GM12878 (cell line): ENCODE results near the gene AMHR2. TPM values are rescaled to one million over a fixed set of nuclear protein-coding genes. Genes with fewer than 3 reads are reported as not detected.
"Not testable (repeated sequence)": the region's sequence is repeated elsewhere in the genome, so short reads cannot be mapped to it uniquely, and the experiment has no call there.

ENCODE experiments used
- ATAC-seq: fragments of 200-7000 bp; cut with Tn5 transposase; 3 replicates; pipeline ENCODE4 v1.9.1; 2020; ENCODE audit warnings: mild to moderate bottlenecking, moderate library complexity
- BruUV-seq: library from RNA; stranded (reverse); fragments of 400-500 nt; replicated peaks from 2 replicates; lab custom pipeline; 2021; lab: Mats Ljungman, UMichigan
- CTCF ChIA-PET: fragments of 300-600 bp; sonication (Branson Sonifier 250); formaldehyde crosslinking; extraction: SDS; loops from one replicate; lab custom pipeline; 2021; ENCODE audit warnings: inconsistent platforms; lab: Yijun Ruan, JAX
- POLR2A ChIA-PET: fragments of 350-600 bp; formaldehyde crosslinking; extraction: SDS; loops from one replicate; lab custom pipeline; 2021; ENCODE audit warnings: inconsistent platforms; lab: Charles Lee
- RAD21 ChIA-PET: fragments of 300-600 bp; sonication (Branson Sonifier 250); formaldehyde crosslinking; loops from one replicate; lab custom pipeline; 2023; ENCODE audit warnings: antibody characterized with exemption; ENCODE audit not compliant: unreplicated experiment; lab: Charles Lee
- SMC1A ChIA-PET: fragments of 300-600 bp; sonication (Branson Sonifier 250); formaldehyde crosslinking; loops from one replicate; lab custom pipeline; 2023; ENCODE audit not compliant: unreplicated experiment, uncharacterized antibody; lab: Charles Lee
- DNase-seq: peaks from one replicate; pipeline ENCODE4 v3.0.0-alpha.2; 2011; ENCODE audit warnings: low read depth, low spot score
- FAIRE-seq: peaks from 3 replicates; lab custom pipeline; 2011; peaks lifted over from hg19 to GRCh38; lab: Jason Lieb, UNC
- H2AFZ ChIP-seq: 2 replicates; pipeline ENCODE4 v1.6.0; 2011; ENCODE audit warnings: low read depth, low read length, control low read depth; ENCODE audit not compliant: control insufficient read depth
- H3K27ac ChIP-seq: 2 replicates; pipeline ENCODE4 v1.5.1; 2011; ENCODE audit warnings: control low read depth; ENCODE audit not compliant: control insufficient read depth, insufficient read depth
- H3K27me3 ChIP-seq, 2 experiments: replicated peaks in 1 of 2; 2 replicates each; pipeline versions ENCODE4 v1.6.0 to v1.6.1; 2011; ENCODE audit warnings: low read length in 1 of 2; ENCODE audit not compliant: control insufficient read depth in 2 of 2, insufficient read depth in 2 of 2
- H3K36me3 ChIP-seq, 2 experiments: 2 replicates each; pipeline ENCODE4 v1.5.1; 2011; ENCODE audit warnings: low read length in 1 of 2; ENCODE audit not compliant: control insufficient read depth in 2 of 2, insufficient read depth in 2 of 2
- H3K4me1 ChIP-seq: 2 replicates; pipeline ENCODE4 v1.6.1; 2011; ENCODE audit warnings: mild to moderate bottlenecking, low read length, moderate library complexity, mixed read lengths; ENCODE audit not compliant: control insufficient read depth, insufficient read depth
- H3K4me2 ChIP-seq: 2 replicates; pipeline ENCODE4 v1.6.0; 2011; ENCODE audit warnings: control low read depth; ENCODE audit not compliant: control insufficient read depth, insufficient read depth
- H3K4me3 ChIP-seq: fragments of 200-600 bp; sonication (generic); 2 replicates; pipeline ENCODE4 v1.5.1; 2016
- H3K79me2 ChIP-seq: 2 replicates; pipeline ENCODE4 v1.6.0; 2011; ENCODE audit warnings: low read length; ENCODE audit not compliant: control insufficient read depth, insufficient read depth
- H3K9ac ChIP-seq: 2 replicates; pipeline ENCODE4 v1.8.0; 2011; ENCODE audit warnings: low read length, control low read depth, mixed read lengths; ENCODE audit not compliant: control insufficient read depth, insufficient read depth
- H3K9me3 ChIP-seq: replicated peaks from 3 replicates; pipeline ENCODE4 v1.5.1; 2011; ENCODE audit warnings: mild to moderate bottlenecking, low read length; ENCODE audit not compliant: control insufficient read depth, insufficient read depth
- H4K20me1 ChIP-seq: 2 replicates; pipeline ENCODE4 v1.6.0; 2011; ENCODE audit not compliant: control insufficient read depth, insufficient read depth
- BHLHE40 ChIP-seq, 2 experiments: fragments of 450-650 bp in 1 of 2; IDR thresholded peaks; 2 replicates each; pipeline ENCODE4 v1.6.1; 2011 to 2017; ENCODE audit warnings: low read depth in 2 of 2, borderline replicate concordance in 1 of 2, improper control_type of control experiment in 1 of 2, low read length in 1 of 2, mild to moderate bottlenecking in 1 of 2
- BMI1 ChIP-seq: fragments of 450-650 bp; IDR thresholded peaks from 2 replicates; pipeline ENCODE4 v1.6.1; 2016; ENCODE audit warnings: mild to moderate bottlenecking, moderate library complexity, borderline replicate concordance
- CHD4 ChIP-seq: fragments of 200-600 bp; sonication (generic); IDR thresholded peaks from 2 replicates; pipeline ENCODE4 v1.6.1; 2016; ENCODE audit warnings: mild to moderate bottlenecking
- EP300 ChIP-seq, 2 experiments: fragments of 150-350 bp in 1 of 2; IDR thresholded peaks; 2 replicates each; pipeline ENCODE4 v1.6.1; 2011 to 2012; ENCODE audit warnings: low read depth in 2 of 2, low read length in 2 of 2, borderline replicate concordance in 1 of 2, improper control_type of control experiment in 1 of 2, inconsistent platforms in 1 of 2; ENCODE audit not compliant: control insufficient read depth in 1 of 2
- JUNB ChIP-seq: IDR thresholded peaks from 2 replicates; pipeline ENCODE4 v1.6.1; 2016; ENCODE audit warnings: antibody characterized with exemption, mild to moderate bottlenecking
- KDM1A ChIP-seq: fragments of 200-600 bp; sonication (generic); IDR thresholded peaks from 2 replicates; pipeline ENCODE4 v1.6.1; 2016; ENCODE audit warnings: borderline replicate concordance
- KLF5 ChIP-seq: fragments of 450-650 bp; IDR thresholded peaks from 2 replicates; pipeline ENCODE4 v1.6.1; 2014; ENCODE audit warnings: mild to moderate bottlenecking; ENCODE audit not compliant: partially characterized antibody
- NRF1 ChIP-seq: conservative IDR thresholded peaks from 2 replicates; pipeline ENCODE4 v1.6.1; 2011; ENCODE audit warnings: mild to moderate bottlenecking, low read depth, low read length, improper control_type of control experiment
- PKNOX1 ChIP-seq: fragments of 450-650 bp; IDR thresholded peaks from 2 replicates; pipeline ENCODE4 v1.6.1; 2016; ENCODE audit warnings: mild to moderate bottlenecking
- RBBP5 ChIP-seq: fragments of 200-600 bp; sonication (generic); conservative IDR thresholded peaks from 2 replicates; pipeline ENCODE4 v1.6.1; 2016
- RELB ChIP-seq: fragments of 450-650 bp; IDR thresholded peaks from 2 replicates; pipeline ENCODE4 v1.6.1; 2017; ENCODE audit warnings: low read depth, mild to moderate bottlenecking, moderate library complexity
- WGBS: methylation state at CpG from one replicate; pipeline ENCODE4 v1.1.6; 2016; ENCODE audit warnings: low lambda C conversion rate; ENCODE audit not compliant: insufficient replicate concordance, insufficient coverage; ENCODE audit errors: missing lambda C conversion rate; 5-methylcytosine and 5-hydroxymethylcytosine counted together
- in situ Hi-C: fragments of 300-500 bp; cut with MboI; formaldehyde crosslinking; loops from 9 replicates; pipeline ENCODE4 v1.14.3; 2018; ENCODE audit warnings: mixed read lengths
- intact Hi-C: fragments of 100-400 bp; cut with micrococcal nuclease; formaldehyde crosslinking; loops from one replicate; pipeline ENCODE4 v1.14.2; 2022; ENCODE audit not compliant: unreplicated experiment
- polyA plus RNA-seq, 11 experiments: library from polyadenylated mRNA; depleted of rRNA in 4 of 11; unstranded in 6 of 11; stranded (reverse) in 5 of 11; fragments of >200 nt; fragmentation: Nextera tagmentation in 4 of 11; fragmentation: Illumina TruSeq in 1 of 11; extraction: Ambion mirVana in 4 of 11; extraction: Trizol in 1 of 11; gene quantifications; 1 replicate in 1 of 11; 2 replicates in 10 of 11; pipeline versions ENCODE4 v1.2.1 to v1.2.3, GENCODE V29; 2011 to 2016; ENCODE audit warnings: inconsistent platforms in 2 of 11, missing spikeins in 2 of 11, low read depth in 1 of 11
- total RNA-seq, 4 experiments: library from RNA; depleted of rRNA in 3 of 4; stranded (reverse); fragments of >200 nt in 3 of 4; fragmentation: Illumina TruSeq in 1 of 4; extraction: Trizol in 1 of 4; gene quantifications; 2 replicates each; pipeline versions ENCODE4 v1.2.1 to v1.2.3, GENCODE V29; 2013 to 2021

AMHR2 gene
- total and polyA plus RNA-seq, 10 of the 15 experiments (the other 5 are each of a cell fraction or from before 2014, with no cell fraction given), result 0.06 TPM; not detected in 9

- TF ChIP-seq EP300 (IDR thresholded peaks at IDR 0.05; ENCODE audit: borderline replicate concordance in 1 of 2, control insufficient read depth in 1 of 2, low read depth in 2 of 2, low read length in 2 of 2) (no peak), BHLHE40 (IDR thresholded peaks at IDR 0.05; ENCODE audit: borderline replicate concordance in 1 of 2, low read depth in 2 of 2, low read length in 1 of 2) (no peak), JUNB (no peak), BMI1 (no peak), NRF1 (no peak), KLF5 (no peak), RBBP5 (no peak), KDM1A (no peak), RELB (no peak), CHD4 (no peak), PKNOX1 (no peak)
These were observed 7.5 kb downstream of the AMHR2 start (continued) for GRCh38 chr12:53431187-53431586.

- intact Hi-C loops, H2AFZ ChIP-seq, H3K27ac ChIP-seq, H3K9ac ChIP-seq, DNase-seq, H4K20me1 ChIP-seq, H3K36me3 ChIP-seq, POLR2A ChIA-PET, H3K4me3 ChIP-seq, in situ Hi-C loops, H3K79me2 ChIP-seq, CTCF ChIA-PET, H3K9me3 ChIP-seq, H3K27me3 ChIP-seq, SMC1A ChIA-PET, FAIRE-seq, BruUV-seq, ATAC-seq, H3K4me1 ChIP-seq, H3K4me2 ChIP-seq: not testable (repeated sequence)
- RAD21 ChIA-PET, result interaction anchor here (0.7 kb wide), 1 partner anchor 255 kb away, joined by 3 read pairs; the partner anchor contains the start of genes CSAD and ZNF740
- WGBS, result 70% methylated on average over 8 of the region's 9 CpGs
These were observed 11.7 kb downstream of the AMHR2 start for GRCh38 chr12:53435326-53435725.

- H3K4me1 ChIP-seq, BruUV-seq, H3K9me3 ChIP-seq, FAIRE-seq, H3K4me2 ChIP-seq, H4K20me1 ChIP-seq, H3K4me3 ChIP-seq, H3K27me3 ChIP-seq, H3K27ac ChIP-seq, H3K9ac ChIP-seq, in situ Hi-C loops, intact Hi-C loops, H3K36me3 ChIP-seq, RAD21 ChIA-PET, DNase-seq, ATAC-seq, H2AFZ ChIP-seq: not testable (repeated sequence)
- CTCF ChIA-PET, result interaction anchor here (1.7 kb wide), 1 partner anchor 119 kb away, joined by 6 read pairs; the partner anchor contains the start of gene AAAS
- POLR2A ChIA-PET, result interaction anchor here (0.6 to 1.8 kb wide), 2 partner anchors 12 to 398 kb away, joined by 3 to 4 read pairs; no protein-coding TSS in a partner anchor
- peaks cover 24% of the 10 kb centered on the region for H3K79me2 ChIP-seq
- SMC1A ChIA-PET, result interaction anchor here (0.6 to 0.9 kb wide), 2 partner anchors 87 to 115 kb away, joined by 3 read pairs; no protein-coding TSS in a partner anchor
These were observed 15.9 kb downstream of the AMHR2 start for GRCh38 chr12:53439582-53439981.
